ENCODE measurements around the gene POLK. TPM values are rescaled to one million over a fixed set of nuclear protein-coding genes. Genes with fewer than 3 reads are reported as not detected.
A peak's percentile ranks its signal among the peaks of the same experiment; 100 is the strongest.

Gene POLK
- 10 to 100 TPM; 33.2 to 56.6 (median 38.4) TPM for total RNA-seq
- polyA plus RNA-seq: 1 to 10 TPM; 4.1 to 5.9 (median 4.2) TPM
- long read RNA-seq, donor 1, partial matches to known transcripts: 0 of 1 reads
- long read RNA-seq, donor 1, other reads (novel, unspliced or antisense): 0 of 1 reads
- long read RNA-seq, donor 2, full-length matches to known transcripts: 1 of 1 reads
- long read RNA-seq, donor 2, partial matches to known transcripts: 0 of 1 reads
- long read RNA-seq, donor 2, other reads (novel, unspliced or antisense): 0 of 1 reads

GRCh38 chr5:75511435-75512382, at the start of gene POLK, which contains the start of gene CERT1:
TSS of gene POLK (plus strand) at chr5:75511891.
TSS of gene CERT1 (minus strand) at chr5:75511629. CDS start at chr5:75511207, 422 bp downstream.
- Histone ChIP-seq H3K9me3 (no peaks in the 10 kb centered on the region), H3K27me3 (replicated peaks in 1 of 7) (no peaks in the 10 kb centered on the region), H3K4me3 (peak within 1 kb of the TSS; percentile 71 to 94 (median 89)), H3K4me1 (peaks cover 20 to 88% (median 62%) of the 10 kb centered on the region in 6 donors), H3K27ac (peak within 1 kb of the TSS; percentile 74 to 96 (median 94)), H3K36me3 (no peaks in the 10 kb centered on the region)
- TF ChIP-seq CTCF (IDR thresholded peaks at IDR 0.05 in 8 of 11, conservative IDR thresholded peaks at IDR 0.05 in 3 of 11) (peak in 1 of 11 experiments; percentile 28), POLR2A (IDR thresholded peaks at IDR 0.05) (peak in 2 of 3 donors; percentile 48 to 56), POLR2AphosphoS5 (IDR thresholded peaks at IDR 0.05) (peak; percentile 97 to 99 (median 98))
- intact Hi-C loops (cut with DNase I; ENCODE audit: low total_unique reads): loop anchor here (10.0 kb wide), 1 partner anchor 173 kb away; no protein-coding TSS in a partner anchor
- 1 to 2% (median 1%) methylated on average over 55 to 71 of the region's 71 CpGs for WGBS, 5 donors
- DNase-seq: peak; percentile 99

- WGBS, 5 donors: 88 to 100% (median 93%) methylated on average over 2 of the region's 2 CpGs
- TF ChIP-seq POLR2AphosphoS5 (IDR thresholded peaks at IDR 0.05) (no peak), POLR2A (IDR thresholded peaks at IDR 0.05) (no peak), CTCF (IDR thresholded peaks at IDR 0.05 in 8 of 11, conservative IDR thresholded peaks at IDR 0.05 in 3 of 11) (no peak)
- Histone ChIP-seq H3K4me1 (peaks cover 4 to 59% (median 31%) of the 10 kb centered on the region in 6 donors), H3K4me3 (no peak overlapping the region), H3K36me3 (peaks cover 0 to 20% (median 2%) of the 10 kb centered on the region in 6 donors), H3K27me3 (replicated peaks in 1 of 7) (no peaks in the 10 kb centered on the region), H3K9me3 (peaks cover 4 to 17% (median 12%) of the 10 kb centered on the region in 8 donors), H3K27ac (no peak overlapping the region)
- no peak for DNase-seq
- intact Hi-C loops (cut with DNase I; ENCODE audit: low total_unique reads): no loop called here
These were observed 48.0 kb upstream of the POLK start for GRCh38 chr5:75463726-75464125.

GRCh38 chr5:75465480-75465879, 46.2 kb upstream of the POLK start:
- H3K36me3 ChIP-seq: peaks cover 0 to 28% (median 2%) of the 10 kb centered on the region in 6 donors
- H3K9me3 ChIP-seq: peaks cover 9 to 34% (median 30%) of the 10 kb centered on the region in 8 donors
- H3K27me3 ChIP-seq (replicated peaks in 1 of 7): no peaks in the 10 kb centered on the region
- WGBS, 5 donors: 69 to 88% (median 81%) methylated on average over 1 of the region's 1 CpG
- peak overlapping the region in 1 of 8 donors; percentile 6 for H3K27ac ChIP-seq
- peaks cover 4 to 53% (median 27%) of the 10 kb centered on the region in 6 donors for H3K4me1 ChIP-seq
- H3K4me3 ChIP-seq: no peak overlapping the region
- intact Hi-C loops (cut with DNase I; ENCODE audit: low total_unique reads): no loop called here
- no peak for DNase-seq
- TF ChIP-seq POLR2AphosphoS5 (IDR thresholded peaks at IDR 0.05): no peak
- no peak for TF ChIP-seq POLR2A (IDR thresholded peaks at IDR 0.05)

GRCh38 chr5:75466006-75466716, 45.5 kb upstream of the POLK start:
- no peak overlapping the region for H3K4me3 ChIP-seq
- H3K27me3 ChIP-seq (replicated peaks in 1 of 7): no peaks in the 10 kb centered on the region
- 76 to 90% (median 85%) methylated on average over 6 of the region's 6 CpGs for WGBS, 5 donors
- peaks cover 0 to 29% (median 2%) of the 10 kb centered on the region in 6 donors for H3K36me3 ChIP-seq
- peaks cover 9 to 41% (median 37%) of the 10 kb centered on the region in 8 donors for H3K9me3 ChIP-seq
- DNase-seq: no peak
- H3K4me1 ChIP-seq: peaks cover 4 to 47% (median 21%) of the 10 kb centered on the region in 6 donors
- TF ChIP-seq POLR2AphosphoS5 (IDR thresholded peaks at IDR 0.05) (no peak), POLR2A (IDR thresholded peaks at IDR 0.05) (no peak), CTCF (IDR thresholded peaks at IDR 0.05 in 8 of 11, conservative IDR thresholded peaks at IDR 0.05 in 3 of 11) (no peak)
- peak overlapping the region in 1 of 8 donors; percentile 6 for H3K27ac ChIP-seq
- intact Hi-C loops (cut with DNase I; ENCODE audit: low total_unique reads): no loop called here
